Karpas-422 (cell line): ENCODE results near the gene CDC37L1. TPM values are rescaled to one million over a fixed set of nuclear protein-coding genes. Genes with fewer than 3 reads are reported as not detected.

ENCODE experiments used
- DNase-seq: peaks from one replicate; pipeline ENCODE4 v3.0.0-alpha.2; 2015
- H2AFZ ChIP-seq: fragments of 200-600 bp; sonication (generic); 2 replicates; pipeline ENCODE4 v1.6.1; 2014; ENCODE audit warnings: antibody characterized with exemption, low read length, mixed read lengths
- H3K27ac ChIP-seq: fragments of 200-600 bp; sonication (generic); 2 replicates; pipeline ENCODE4 v1.5.1; 2014; ENCODE audit warnings: mild to moderate bottlenecking, low read length, moderate library complexity
- H3K27me3 ChIP-seq: fragments of 200-600 bp; sonication (generic); 2 replicates; pipeline ENCODE4 v1.6.1; 2014; ENCODE audit warnings: low read length, mixed read lengths
- H3K36me3 ChIP-seq: fragments of 200-600 bp; sonication (generic); 2 replicates; pipeline ENCODE4 v1.6.1; 2014; ENCODE audit warnings: low read length, mixed read lengths; ENCODE audit not compliant: insufficient read depth
- H3K4me1 ChIP-seq: fragments of 200-600 bp; sonication (generic); 2 replicates; pipeline ENCODE4 v1.6.1; 2014; ENCODE audit warnings: mild to moderate bottlenecking, low read length, mixed read lengths
- H3K4me2 ChIP-seq: fragments of 200-600 bp; sonication (generic); 2 replicates; pipeline ENCODE4 v1.6.1; 2014; ENCODE audit warnings: low read length, low read depth, mild to moderate bottlenecking; ENCODE audit not compliant: poor library complexity, severe bottlenecking
- H3K4me3 ChIP-seq: fragments of 200-600 bp; sonication (generic); 2 replicates; pipeline ENCODE4 v1.5.1; 2014; ENCODE audit warnings: mild to moderate bottlenecking, antibody characterized with exemption, low read length, mixed read lengths
- H3K79me2 ChIP-seq: fragments of 200-600 bp; sonication (generic); 2 replicates; pipeline ENCODE4 v1.6.1; 2014; ENCODE audit warnings: mild to moderate bottlenecking, low read length, mixed read lengths
- H3K9ac ChIP-seq: fragments of 200-600 bp; sonication (generic); 2 replicates; pipeline ENCODE4 v1.6.0; 2014; ENCODE audit warnings: low read length
- H3K9me2 ChIP-seq: fragments of 200-600 bp; sonication (generic), shearing (Covaris generic); replicated peaks from 2 replicates; pipeline ENCODE4 v1.6.0; 2014; ENCODE audit warnings: mild to moderate bottlenecking, low read length, moderate library complexity; ENCODE audit not compliant: insufficient read depth
- H3K9me3 ChIP-seq: fragments of 300-700, 200-600 bp; sonication (generic); 2 replicates; pipeline ENCODE4 v1.6.1; 2014; ENCODE audit warnings: low read length, mixed read lengths
- H4K20me1 ChIP-seq: fragments of 200-600 bp; sonication (generic); 2 replicates; pipeline ENCODE4 v1.6.1; 2014; ENCODE audit warnings: mild to moderate bottlenecking, antibody characterized with exemption, low read length, low read depth; ENCODE audit not compliant: insufficient read depth
- total RNA-seq: library from RNA; depleted of rRNA; stranded (reverse); fragments of >200 nt; shearing (Covaris generic); gene quantifications from 2 replicates; pipeline ENCODE4 v1.2.3, GENCODE V29; 2014; ENCODE audit warnings: low replicate concordance

CDC37L1 gene
- total RNA-seq, 1 experiment from 2014 or later: 12.0 TPM

DNA sequence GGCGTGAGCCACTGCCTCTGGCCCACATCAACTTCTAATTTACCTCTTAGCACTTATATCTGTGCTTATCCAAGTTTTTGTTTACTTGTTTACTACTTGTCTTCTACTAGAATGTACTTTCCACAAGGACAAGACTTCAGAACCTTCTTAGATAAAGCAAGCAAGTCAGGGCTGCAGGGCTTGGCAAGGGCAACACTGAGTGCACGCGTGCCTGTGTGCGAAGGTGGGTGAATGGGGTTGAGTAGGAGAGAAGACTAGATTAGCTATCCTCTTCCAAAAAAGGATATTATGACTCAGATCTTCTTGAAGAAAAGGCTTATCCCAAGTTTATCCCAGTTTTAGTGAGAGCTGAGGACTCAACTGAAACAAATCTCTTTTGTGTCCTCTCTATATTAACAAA is 42.4 kb downstream of the CDC37L1 start:
- H3K9me3 ChIP-seq: no peaks in the 10 kb centered on the region

GRCh38 chr9:4725706-4726442 is 46.5 kb downstream of the CDC37L1 start:
- Histone ChIP-seq H4K20me1 (no peaks in the 10 kb centered on the region), H3K9me2 (no peaks in the 10 kb centered on the region), H3K36me3 (peaks cover 15% of the 10 kb centered on the region; the same call in 1 of the 2 replicates), H3K4me1 (no peaks in the 10 kb centered on the region; the same call in 1 of the 2 replicates), H3K9me3 (no peaks in the 10 kb centered on the region), H3K9ac (no peak overlapping the region), H3K27me3 (no peaks in the 10 kb centered on the region), H3K4me2 (no peak overlapping the region), H2AFZ (no peak overlapping the region), H3K27ac (no peak overlapping the region), H3K4me3 (no peak overlapping the region), H3K79me2 (peaks cover 89% of the 10 kb centered on the region)
- no peak for DNase-seq

More for the DNA sequence above, 42.4 kb downstream of the CDC37L1 start:
- Histone ChIP-seq H3K9ac (no peak overlapping the region), H3K9me2 (no peaks in the 10 kb centered on the region), H3K27ac (no peak overlapping the region), H3K36me3 (peaks cover 48% of the 10 kb centered on the region), H3K4me2 (no peak overlapping the region), H3K4me3 (no peak overlapping the region), H3K79me2 (peaks cover 74% of the 10 kb centered on the region), H4K20me1 (no peaks in the 10 kb centered on the region), H2AFZ (no peak overlapping the region), H3K4me1 (no peaks in the 10 kb centered on the region), H3K27me3 (no peaks in the 10 kb centered on the region)
- DNase-seq: no peak

DNA sequence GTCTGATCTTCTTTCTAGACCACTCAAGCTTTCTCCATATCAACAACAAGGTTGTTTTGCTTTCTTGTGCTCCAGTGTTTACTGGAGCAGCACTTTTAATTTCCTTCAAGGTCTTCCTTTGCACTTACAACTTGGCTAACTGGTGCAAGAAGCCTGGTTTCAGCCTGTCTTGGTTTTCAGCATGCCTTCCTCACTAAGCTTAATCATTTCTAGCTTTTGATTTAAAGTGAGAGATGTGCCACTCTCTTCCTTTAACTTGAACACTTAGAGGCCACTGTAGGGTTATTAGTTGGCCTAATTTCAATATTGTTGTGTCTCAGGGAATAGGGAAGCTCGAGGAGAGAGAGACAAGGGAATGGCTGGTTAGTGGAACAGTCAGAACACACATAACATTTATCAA is 48.2 kb downstream of the CDC37L1 start:
- Histone ChIP-seq H3K27ac (no peak overlapping the region), H2AFZ (no peak overlapping the region), H3K4me1 (no peaks in the 10 kb centered on the region; the same call in 1 of the 2 replicates), H4K20me1 (no peaks in the 10 kb centered on the region), H3K9me3 (no peaks in the 10 kb centered on the region), H3K4me2 (no peak overlapping the region), H3K27me3 (no peaks in the 10 kb centered on the region), H3K36me3 (peaks cover 9% of the 10 kb centered on the region; the same call in 1 of the 2 replicates), H3K9me2 (no peaks in the 10 kb centered on the region), H3K79me2 (peaks cover 94% of the 10 kb centered on the region), H3K4me3 (no peak overlapping the region), H3K9ac (no peak overlapping the region)
- DNase-seq: no peak

DNA sequence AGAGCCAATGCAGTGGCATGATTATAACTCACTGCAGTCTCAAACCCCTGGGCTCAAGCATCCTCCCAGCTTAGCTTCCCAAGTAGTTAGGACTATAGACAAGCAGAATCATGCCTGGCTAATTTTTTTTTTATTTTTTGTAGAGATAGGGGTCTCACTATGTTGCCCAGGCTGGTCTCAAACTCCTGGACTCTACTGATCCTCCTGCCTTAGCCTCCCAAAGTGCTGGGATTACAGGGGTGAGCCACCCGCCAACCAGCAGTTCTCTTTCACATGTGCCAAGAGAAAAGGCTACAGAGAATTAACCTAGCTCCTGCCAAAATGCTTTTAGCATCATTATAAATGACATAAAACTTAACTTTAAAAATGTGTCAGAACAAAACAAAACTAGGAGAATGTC is 53.5 kb downstream of the CDC37L1 start:
- H3K27me3 ChIP-seq: no peaks in the 10 kb centered on the region
- no peak overlapping the region for H2AFZ ChIP-seq
- H3K27ac ChIP-seq: no peak overlapping the region
- no peaks in the 10 kb centered on the region; the same call in 1 of the 2 replicates for H3K4me1 ChIP-seq
- H3K9ac ChIP-seq: no peak overlapping the region
- 0 out of 2 replicates have a peak, but pooled peaks cover 11% of the 10 kb centered on the region for H3K36me3 ChIP-seq
- H3K79me2 ChIP-seq: peaks cover 88% of the 10 kb centered on the region
- H3K4me2 ChIP-seq: no peak overlapping the region
- no peak overlapping the region for H3K4me3 ChIP-seq
- H3K9me2 ChIP-seq: no peaks in the 10 kb centered on the region
- H4K20me1 ChIP-seq: no peaks in the 10 kb centered on the region
- no peak for DNase-seq
- H3K9me3 ChIP-seq: no peaks in the 10 kb centered on the region

DNA sequence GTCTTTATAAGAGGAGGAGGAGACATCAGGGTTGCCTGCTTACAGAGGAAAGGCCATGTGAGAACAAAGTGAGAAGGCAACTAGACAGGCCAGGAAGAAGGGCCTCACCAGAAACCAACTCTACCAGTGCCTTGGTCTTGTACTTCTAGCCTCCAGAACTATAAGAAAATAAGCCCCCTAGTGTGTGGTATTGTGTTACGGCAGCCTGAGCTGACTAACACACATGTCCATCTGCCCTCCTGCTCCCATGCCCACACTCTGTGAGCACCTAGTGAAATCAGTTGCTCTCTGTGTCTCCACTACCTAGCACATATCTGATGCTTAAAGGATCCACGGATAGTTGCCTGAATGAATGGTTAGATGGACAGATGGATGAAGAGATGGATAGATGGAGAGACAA is 54.8 kb downstream of the CDC37L1 start:
- Histone ChIP-seq H3K4me3 (no peak overlapping the region), H3K9me3 (no peaks in the 10 kb centered on the region), H3K4me2 (no peak overlapping the region), H3K4me1 (peaks cover 10% of the 10 kb centered on the region), H3K36me3 (0 out of 2 replicates have a peak, but pooled peaks cover 11% of the 10 kb centered on the region), H3K27ac (no peak overlapping the region), H2AFZ (no peak overlapping the region), H3K9me2 (no peaks in the 10 kb centered on the region), H3K27me3 (no peaks in the 10 kb centered on the region), H4K20me1 (peaks cover 4% of the 10 kb centered on the region; the same call in 1 of the 2 replicates), H3K79me2 (peaks cover 93% of the 10 kb centered on the region), H3K9ac (no peak overlapping the region)
- DNase-seq: no peak

DNA sequence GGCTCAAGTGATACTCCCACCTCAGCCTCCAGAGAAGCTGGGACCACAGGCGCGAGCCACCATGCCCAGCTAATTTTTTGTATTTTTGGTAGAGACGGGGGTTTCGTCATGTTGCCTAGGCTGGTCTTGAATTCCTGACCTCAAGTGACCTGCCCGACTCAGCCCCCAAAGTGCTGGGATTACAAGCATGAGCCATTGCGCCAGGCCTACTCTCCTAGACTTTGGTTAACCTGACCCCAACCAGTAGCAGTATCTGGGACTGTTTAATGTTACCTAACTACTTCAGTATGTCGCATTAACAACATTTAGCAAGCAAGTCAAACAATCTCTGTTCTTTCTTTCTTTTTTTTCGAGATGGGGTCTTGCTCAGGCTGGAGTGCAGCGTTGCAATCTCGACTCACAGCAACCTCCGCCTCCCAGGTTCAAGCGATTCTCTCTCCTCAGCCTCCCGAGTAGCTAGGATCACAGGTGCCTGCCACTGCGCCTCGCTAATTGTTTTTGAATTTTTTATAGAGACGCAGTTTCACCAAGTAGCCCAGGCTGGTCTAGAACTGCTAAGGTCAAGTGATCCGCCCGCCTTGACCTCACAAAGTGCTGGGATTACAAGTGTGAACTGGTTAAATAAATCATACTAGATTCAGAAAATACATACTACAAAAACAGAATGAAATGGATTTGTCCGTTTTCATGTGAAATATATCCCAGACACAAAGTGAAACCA is 59.7 kb downstream of the CDC37L1 start:
- Histone ChIP-seq H3K4me2 (peak overlapping the region; percentile 96), H4K20me1 (peaks cover 6% of the 10 kb centered on the region; the same call in 1 of the 2 replicates), H3K9me2 (no peaks in the 10 kb centered on the region), H3K9ac (peak overlapping the region; percentile 95), H3K79me2 (peaks cover 61% of the 10 kb centered on the region), H3K9me3 (no peaks in the 10 kb centered on the region), H2AFZ (no peak overlapping the region), H3K27ac (no peak overlapping the region), H3K36me3 (0 out of 2 replicates have a peak, but pooled peaks cover 3% of the 10 kb centered on the region), H3K4me1 (peaks cover 26% of the 10 kb centered on the region), H3K27me3 (0 out of 2 replicates have a peak, but pooled peaks cover 3% of the 10 kb centered on the region), H3K4me3 (peak overlapping the region; percentile 92)
- no peak for DNase-seq

DNA sequence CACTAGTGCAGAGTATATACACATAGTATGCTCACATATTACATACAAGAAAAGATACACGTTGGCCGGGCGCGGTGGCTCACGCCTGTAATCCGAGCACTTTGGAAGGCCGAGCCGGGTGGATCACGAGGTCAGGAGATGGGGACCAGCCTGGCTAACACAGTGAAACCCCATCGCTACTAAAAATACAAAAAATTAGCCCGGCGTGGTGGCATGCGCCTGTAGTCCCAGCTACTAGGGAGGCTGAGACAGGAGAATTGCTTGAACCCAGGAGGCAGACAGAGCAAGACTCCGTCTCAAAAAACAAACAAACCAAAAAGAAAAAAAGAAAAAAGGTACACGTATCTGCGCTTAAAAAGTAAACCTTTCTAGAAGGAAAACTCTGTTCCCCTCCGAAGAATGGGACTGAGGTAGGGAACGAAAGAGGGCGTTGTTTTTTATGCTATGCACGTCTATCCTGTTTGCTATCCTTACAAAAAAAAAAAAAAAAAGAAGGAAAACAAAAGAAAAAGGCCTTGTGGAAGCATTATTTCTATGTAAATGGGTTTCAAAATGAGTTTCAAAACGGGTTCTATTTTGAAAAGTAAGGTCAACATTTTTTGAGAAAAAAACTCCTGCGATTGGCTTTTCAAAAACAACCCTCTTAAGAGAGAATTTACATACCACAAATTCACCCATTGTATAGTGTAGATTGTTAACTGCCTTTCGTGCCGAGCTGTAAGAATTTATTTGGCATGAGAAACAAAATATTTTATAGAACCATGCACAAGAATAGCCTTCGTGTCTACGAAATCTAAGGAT is 60.4 kb downstream of the CDC37L1 start:
- Histone ChIP-seq H3K36me3 (0 out of 2 replicates have a peak, but pooled peaks cover 3% of the 10 kb centered on the region), H3K79me2 (peaks cover 54% of the 10 kb centered on the region), H2AFZ (peak overlapping the region; percentile 97; the same call in 1 of the 2 replicates), H3K4me3 (peak overlapping the region; percentile 92), H3K9me3 (no peaks in the 10 kb centered on the region), H3K4me2 (peak overlapping the region; percentile 96), H4K20me1 (peaks cover 6% of the 10 kb centered on the region; the same call in 1 of the 2 replicates), H3K4me1 (peaks cover 26% of the 10 kb centered on the region), H3K27ac (peak overlapping the region; percentile 61), H3K9me2 (no peaks in the 10 kb centered on the region), H3K27me3 (0 out of 2 replicates have a peak, but pooled peaks cover 3% of the 10 kb centered on the region), H3K9ac (peak overlapping the region; percentile 95)
- peak; percentile 48 for DNase-seq
